Hippocampal formation (tissue), 2 donors: ENCODE data around the gene KIF12.

Experiments
- DNase-seq, 2 donors: peaks; one replicate each; lab custom pipeline; 2025; lab: John Stamatoyannopoulos, UW

KIF12 gene

DNA sequence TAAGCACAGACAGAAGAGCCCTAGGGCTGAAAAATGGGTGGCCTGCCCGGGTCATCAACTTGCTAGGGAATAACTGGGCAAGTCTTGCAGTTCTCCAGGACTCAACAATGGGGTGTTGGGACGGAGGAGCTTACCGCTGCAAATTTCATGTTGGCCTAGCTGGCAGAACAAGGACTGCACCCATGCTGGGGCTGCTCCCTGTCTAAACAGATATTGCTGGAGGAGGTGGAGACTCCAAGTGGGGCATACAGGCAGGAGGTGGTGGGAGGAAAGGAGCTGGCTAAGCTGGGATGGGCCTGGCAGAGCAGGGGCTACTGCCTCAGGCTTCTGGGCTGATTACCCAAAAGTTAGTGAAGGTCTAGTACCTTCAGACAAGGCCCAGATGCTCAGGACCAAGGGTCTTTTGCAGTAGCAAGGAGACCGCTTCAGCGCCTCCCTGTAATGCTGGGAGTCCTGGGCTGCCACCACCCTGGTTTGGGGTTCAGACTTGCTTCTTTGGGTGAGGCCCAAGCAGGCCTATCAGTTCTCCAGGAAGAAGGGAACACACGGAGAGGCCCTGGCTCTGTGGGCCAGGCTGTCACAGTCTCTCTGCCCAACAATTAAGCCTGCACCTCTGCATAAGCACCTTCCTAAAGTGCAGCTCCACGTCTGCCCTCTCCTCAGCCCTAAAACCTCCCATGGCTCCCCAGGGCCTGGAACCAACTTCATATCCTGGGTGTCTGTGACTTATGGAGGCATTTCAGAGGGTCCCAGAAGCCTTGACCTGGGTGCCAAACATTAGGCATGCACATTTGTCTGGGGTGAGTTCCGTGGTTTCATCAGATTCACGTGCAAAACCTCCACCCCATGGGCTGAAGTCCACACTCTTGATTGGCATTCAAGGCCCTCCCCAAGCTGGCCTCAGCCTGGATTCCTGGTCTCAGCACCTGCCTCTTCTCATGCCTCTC, 24.2 kb upstream of the KIF12 start:
- DNase-seq, result no peak

DNA sequence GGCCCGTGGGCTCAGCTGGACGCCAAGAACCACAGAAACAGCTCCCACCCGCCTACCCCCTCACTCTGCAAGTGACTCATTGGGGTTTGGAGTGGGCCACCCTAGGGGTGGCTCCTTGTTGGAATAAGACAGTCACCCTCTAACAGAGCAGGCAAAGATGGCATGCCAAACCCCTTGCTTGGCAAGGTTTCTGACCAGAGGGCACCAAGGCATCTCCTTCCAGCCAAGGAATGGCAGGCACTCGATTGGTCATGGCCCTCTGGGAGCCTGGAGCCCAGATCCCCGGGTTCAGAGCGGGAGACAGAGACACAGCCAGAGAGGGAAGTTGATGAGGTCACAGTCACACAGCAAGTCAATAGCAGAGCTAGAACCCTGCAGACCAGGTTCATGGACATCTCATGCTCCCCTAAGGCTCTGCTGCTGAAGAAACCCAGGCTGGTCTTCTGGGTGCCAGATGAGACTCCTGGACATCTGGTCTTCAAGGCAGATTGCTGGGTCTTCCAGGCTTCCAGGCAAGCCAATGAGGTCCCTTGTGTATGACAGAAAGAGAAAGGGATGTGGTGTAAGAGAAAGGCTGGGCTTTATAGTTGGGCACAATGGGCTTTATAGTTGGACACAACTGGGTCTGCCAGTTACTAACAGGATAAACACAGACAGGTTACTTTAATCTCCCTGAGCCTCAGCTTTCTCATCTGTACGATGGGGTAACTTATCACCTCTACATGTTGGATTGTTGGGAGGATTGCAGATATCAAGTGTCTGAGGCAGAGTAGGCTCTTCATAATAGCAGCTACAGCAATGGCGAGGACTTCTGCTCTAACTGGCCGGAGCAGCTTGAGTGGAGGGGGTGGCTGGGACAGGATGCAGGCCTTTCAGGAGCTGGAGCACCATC, 23.3 kb upstream of the KIF12 start:
- DNase-seq, result no peak

DNA sequence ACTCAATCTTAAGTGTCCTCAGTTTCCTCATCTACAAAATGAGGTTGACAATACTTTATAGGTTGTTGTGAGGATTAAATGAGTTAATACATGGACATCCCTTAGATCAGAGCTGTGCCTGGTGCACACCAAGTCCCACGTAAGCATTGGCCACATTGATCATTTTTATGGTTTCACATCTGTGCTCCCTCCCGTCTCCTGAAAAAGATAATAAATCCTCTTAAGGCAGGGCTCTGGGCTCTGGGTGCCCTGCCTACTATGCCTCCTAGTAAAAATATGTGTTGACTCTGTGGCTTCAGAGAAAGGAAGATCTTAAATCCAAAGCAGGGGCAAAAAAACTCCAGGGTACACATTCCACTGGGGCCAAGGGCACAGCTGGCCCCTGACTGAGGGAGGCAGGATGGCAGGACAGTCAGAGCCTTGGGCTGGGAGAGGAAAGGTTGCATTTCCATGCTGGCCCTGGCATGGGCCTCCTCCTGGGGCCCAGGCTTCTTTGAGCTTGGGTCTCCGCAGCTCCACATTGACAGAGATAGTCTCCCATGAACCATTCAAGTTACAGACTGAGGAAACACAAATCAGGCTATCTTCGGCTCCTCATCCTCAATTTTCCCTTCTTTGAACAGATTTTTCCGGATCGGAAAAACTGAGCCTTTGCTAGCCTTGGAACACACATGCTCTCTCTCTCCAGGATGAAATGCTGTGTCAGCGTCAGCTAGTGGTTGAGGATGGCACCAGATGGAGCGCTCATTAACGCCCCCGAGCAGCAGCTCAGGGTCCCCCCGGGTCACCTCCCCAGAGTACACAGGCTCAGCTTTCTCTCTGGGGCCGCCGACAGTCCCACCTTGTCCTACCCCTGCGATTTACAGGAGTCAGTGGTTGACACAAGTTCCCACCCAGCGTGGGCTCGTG, 22.4 kb upstream of the KIF12 start:
- no peak for DNase-seq

DNA sequence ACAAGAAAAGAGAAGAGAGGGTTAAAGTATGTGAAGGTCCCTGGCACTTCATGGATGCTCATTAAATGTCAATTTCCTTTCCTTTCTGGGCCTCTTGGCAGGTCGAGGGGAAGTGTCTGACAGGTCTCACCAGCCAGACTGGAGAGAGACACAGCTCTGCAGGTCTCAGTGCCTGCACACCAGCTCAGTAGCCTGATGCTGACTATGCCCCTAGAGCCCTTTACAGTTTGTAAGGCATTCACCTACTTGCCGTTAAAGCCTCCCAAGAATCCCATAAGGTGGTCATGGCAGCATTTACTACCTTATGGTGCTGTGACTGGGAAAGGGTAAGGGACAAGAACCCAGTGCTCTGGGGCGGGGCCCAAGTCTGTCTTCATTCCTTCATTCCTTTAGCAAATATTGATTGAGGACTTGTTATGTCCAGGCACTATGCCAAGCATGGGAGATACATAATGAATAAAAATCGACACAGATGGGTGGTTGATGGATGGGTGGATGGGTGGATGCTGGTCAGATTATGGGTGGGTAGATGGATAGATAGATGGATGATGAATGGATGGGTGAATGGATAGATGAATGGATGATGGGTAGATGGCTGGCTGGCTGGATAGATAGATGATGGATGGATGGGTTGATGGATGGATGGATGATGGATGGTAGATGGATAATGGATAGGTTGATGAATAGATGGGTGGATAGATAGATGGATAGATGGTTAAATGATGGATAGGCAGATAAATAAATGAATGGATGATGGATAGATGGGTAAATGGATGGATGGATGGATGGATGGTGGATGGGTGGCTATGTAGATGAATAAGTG, 21.3 kb upstream of the KIF12 start:
- DNase-seq, result no peak

DNA sequence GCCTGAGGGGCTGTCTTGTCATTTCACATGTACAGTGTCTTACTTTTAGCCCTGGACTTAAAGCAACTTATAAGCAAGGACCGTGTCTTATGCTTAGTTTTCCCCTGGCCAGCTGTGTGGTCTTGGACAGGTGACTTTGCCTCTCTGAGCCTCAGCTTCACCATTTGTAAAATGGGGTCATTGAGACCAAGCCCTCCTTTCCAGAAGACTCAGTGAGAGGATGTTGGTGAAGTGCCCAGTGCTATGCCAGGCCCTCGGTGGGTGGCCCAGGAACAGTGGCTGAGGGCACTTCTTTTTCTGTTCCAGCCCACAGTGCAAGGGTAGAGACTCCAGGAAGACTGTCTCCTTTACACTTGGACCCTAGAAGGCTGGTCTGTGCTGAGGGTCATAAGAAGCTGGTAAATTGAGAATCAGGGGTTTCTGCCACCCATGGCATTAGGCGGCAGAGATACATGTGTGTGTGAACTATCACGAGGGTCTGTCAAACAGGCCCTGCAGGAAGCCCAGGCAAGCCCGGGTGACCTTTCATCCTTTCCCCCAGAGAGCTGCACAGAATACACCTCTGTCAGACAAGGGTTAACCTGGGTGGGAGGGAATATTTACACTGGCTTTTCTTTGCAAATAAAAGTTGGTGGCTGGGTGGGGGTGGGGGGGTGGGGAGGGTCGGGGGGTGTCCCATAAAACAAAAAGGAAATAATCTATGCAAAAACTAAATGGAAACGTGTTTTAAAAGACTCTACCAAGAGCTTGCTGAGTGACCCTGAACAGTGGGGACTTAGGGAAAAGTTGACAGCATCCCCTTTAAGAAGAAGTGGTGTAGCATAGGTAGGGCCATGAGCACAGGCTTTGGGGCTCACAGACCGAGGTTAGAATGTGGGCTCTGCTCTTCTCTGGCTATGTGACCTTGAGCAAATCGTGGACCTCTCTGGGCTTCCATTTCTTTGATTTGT, 20.4 kb upstream of the KIF12 start:
- no peak for DNase-seq

DNA sequence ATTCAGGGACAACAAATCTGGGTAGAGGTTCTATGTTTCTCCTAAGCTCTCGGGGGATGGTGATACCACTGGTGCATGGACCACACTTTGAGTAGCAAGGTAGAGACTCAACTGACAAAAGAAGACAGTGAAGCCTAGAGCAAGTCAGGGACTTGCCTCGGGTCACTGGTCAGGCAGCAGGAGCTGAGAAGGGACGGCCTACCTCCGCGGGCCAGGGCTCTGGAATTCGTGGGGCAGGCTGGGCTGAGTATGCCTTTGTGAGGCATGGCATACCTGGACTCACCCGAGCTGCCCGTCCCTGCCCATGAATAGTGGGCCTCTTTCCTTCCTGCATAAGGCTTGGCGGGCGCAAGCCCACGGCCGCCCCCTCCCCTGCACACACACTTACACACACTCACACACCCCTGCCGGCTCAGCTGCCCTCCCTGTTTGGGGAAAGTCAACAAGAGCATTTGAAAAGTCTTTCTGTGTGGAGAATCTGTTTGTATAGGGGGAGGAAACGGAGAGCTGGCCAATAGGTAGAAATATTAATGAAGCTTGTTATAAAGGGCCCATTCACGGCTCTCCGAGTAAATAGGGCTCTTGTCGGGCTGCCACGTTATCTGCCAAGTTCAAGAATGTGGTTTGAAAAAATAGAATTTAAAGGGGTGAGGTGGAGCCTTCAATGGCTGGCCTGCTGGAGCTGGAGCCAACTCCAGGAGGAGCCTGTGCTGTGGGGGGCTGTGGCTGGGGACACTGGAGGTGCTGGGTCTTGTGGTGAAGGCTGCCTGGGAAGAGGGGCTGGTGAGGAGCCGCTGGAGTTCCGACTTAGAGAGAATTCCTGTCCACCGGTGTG, 19.1 kb upstream of the KIF12 start:
- DNase-seq, result peak in 1 of 2 donors; percentile 51

DNA sequence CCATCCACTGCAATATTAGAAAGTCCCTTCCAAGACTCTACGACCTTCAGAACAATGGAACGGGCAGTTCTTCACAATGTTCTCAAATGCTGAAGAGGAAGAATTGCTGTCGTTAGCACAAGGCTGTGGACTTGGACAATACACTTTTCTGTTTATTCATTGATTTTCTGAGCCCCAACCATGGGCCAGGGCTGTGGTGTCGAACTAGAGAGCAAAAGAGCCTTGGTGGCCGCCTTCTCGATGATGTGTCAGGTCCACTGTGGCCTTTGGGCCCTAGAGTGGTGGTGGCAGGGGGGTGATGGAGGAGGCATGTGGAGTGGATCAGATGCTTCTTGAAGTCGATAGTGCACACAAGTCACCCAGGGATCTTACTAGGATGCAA, 18.5 kb upstream of the KIF12 start:
- no peak for DNase-seq

DNA sequence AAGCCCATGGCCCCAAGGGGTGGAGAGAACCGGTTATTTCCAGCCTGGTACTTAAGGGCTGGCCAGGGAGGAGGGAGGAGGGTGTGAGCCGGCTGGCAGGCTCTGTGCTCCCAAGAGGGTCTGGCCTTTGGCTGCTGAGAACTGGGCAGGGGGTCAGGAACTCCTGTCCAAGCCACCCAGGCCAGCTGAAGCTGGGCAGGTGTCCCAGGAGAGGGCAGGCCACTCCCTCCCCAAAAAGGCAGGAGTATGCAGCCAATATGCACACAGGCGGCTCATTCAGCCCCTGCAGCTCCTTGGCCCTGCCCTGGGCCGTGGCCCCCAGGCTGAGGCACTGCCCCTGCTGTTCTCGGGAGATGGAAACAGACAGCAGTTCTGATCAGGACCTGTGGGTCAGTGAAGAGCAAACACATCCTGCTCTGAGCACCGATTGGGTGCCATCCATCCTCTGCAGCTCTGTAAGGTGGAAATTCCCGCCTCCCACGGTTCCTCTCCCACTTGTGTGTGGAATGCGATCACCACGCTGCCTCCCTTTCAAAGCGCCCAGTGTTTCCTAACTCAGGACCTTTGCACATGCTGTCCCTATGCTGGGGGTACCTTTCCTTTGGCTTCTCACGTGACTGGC, 17.1 kb upstream of the KIF12 start:
- no peak for DNase-seq

DNA sequence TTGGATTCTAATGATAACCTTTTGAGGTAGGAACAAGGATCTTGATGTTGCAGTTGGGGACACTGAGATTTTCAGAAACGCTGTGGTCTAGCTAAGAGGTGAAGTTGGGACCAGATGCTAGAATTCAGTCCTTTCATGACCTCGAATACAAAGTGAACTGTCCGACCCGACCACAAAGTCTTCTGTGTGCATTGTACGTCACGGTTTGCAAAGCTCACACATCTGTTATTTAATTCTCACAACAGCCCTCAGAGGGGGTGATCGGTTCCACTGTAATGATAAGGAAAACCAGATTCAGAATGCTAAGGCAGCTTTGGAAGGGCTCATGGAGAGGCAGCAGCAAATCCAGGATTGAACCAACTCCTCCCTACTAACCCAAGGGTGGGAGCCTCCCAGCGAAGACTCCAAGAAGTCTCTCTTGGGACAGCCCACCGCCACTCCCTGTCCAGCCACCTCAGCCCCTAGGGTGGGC, 16.6 kb upstream of the KIF12 start:
- DNase-seq, result no peak

DNA sequence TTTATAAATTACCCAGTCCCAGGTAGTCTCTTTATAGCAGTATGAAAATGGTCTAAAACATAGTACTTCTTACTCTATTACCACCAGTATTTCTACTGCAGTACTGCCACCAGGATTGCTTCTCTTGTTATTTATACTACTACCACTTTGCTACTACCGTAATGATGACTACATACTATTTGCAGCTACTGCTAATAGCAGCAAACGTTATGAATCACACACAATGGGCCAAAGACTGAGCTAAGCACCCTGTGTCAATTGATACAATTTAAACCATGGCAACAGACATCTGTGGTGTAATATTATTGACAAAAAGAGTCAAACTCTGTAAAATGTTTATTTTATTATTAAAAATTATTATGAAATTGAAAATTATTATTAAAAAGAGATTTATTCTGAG, 15.3 kb upstream of the KIF12 start:
- no peak for DNase-seq

DNA sequence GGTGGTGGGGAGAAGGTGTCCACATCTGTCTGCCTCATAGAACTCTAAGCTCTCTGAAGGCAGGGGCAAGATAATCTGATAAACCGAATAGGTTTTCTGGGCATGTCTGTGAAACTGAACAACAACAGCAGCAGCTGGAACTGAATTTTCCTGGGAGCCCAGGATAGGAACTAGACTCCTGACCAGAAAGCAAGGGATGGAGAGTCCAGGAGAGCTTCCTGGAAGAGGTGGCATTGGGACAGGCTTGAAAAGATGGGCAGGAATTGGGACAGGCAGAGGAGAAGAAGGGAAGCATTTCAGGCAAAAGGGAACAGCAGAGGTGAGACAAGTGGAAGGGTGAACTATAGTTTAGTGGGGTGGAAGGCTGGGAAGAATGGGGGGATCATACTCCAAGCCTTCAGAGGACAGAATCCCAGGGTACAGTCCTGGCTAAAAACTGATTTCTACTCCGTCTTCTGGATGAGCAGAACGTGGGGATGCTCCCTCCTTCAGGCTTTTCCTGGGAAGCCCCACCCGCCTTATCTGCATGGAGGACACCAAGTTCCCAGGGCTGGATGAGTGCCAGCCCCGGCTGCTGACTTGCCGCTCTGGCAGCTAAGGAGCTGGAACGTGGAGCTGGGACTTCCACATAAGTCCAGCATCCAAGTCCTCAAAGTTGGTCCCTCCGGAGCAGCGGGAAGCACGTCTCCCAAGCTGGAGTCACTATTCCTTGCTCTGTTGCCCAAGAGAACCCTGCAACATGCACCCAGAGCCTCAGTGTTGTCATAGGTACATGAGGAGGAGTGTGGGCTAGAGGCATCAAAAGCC, 13.9 kb upstream of the KIF12 start:
- DNase-seq, result no peak

DNA sequence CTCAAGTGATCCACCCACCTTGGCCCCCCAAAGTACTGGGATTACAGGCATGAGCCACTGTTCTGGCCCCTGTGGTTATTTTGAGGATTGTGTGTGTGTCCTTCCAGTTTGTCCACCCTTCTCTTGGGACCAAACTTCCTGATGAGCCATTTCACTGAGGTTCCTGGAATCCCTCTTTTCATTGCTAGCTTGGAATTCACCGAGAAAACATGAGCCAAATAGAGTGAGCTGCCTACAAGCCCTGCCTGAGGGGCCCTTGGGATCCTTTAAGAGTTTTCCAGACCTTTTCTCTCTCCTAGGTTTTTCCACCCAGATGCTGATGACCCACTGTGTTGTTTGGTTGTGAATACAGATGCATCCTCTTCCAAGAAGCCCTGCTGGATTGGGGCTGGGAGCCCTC, 13.2 kb upstream of the KIF12 start:
- no peak for DNase-seq

DNA sequence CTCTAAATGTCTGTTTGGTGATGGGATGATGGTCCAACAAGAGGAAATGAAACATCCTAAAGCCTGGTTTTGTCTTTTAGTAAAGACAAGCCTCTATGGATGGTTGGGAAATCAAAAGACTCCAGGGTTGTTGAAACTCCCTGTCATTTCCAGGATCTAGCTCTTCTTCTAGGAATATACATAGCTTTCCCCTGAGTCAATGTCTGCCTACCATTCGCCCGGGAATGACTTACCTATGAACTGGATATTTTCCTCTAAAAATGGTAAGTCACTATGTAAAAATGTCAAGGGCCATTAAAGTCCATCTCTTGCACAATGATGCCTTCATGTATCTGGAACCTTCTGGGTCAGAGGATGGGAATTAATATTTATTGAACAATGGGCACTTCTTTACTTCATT, 11.1 kb upstream of the KIF12 start:
- no peak for DNase-seq

DNA sequence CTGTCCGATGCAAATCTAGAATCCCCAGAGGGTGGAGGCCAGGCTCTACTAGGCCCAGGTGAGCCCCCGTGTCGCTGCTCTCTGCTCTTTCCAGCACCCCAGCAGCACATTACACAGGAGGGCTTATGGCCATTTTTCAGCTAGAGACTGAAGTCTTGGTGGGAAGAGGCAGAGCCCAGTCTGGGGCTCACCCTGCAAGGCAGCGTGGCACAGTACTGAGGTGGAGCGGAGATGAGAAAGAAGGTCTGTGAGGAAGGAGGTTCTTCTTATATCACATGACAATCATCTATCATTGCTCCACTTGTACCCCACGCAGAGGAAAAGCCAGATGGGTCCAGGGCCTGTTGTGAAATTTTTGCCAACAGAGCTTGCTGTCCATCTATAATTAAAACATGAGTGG, 10.0 kb upstream of the KIF12 start:
- DNase-seq, result no peak

DNA sequence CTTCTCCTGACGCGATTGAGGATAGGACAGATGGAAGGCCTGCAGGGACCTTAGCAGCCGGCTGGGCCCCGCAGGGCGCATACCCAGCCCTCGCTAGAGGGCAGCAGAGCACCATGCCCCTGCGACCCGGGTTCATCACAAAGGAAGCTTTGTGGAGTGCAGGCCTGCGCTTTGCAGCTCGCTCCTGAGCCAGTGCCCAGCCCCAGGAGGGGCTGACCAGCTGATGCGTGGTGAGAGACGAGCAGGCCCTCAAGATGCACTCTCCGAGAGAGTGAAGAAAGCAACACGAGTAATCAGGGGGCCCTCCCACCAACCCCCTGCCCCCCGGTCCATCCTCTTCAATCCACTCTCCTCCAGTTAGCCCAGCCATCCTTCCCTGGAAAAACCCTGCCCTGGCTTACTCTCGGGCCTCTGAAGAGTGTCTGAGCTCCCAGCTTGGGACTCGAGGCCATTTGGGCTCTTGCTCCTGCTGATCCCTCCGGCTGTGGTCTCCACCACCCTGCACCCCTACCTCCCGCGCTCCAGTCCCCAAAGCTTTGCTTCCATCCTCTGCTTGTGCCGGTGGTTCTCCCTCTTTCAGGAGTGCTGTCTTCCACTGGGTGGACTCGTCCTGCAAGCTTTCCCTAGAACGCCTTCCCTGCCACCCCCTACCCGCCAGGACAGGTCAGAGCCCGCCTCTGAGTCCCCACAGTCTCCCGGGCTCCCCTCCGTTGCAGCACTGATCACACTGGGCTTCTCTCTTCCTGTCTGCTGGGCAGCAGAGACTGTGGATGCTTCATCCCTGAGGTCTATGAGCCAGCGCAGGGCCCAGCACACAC, 9.1 kb upstream of the KIF12 start:
- peak; percentile 65 to 79 for DNase-seq

DNA sequence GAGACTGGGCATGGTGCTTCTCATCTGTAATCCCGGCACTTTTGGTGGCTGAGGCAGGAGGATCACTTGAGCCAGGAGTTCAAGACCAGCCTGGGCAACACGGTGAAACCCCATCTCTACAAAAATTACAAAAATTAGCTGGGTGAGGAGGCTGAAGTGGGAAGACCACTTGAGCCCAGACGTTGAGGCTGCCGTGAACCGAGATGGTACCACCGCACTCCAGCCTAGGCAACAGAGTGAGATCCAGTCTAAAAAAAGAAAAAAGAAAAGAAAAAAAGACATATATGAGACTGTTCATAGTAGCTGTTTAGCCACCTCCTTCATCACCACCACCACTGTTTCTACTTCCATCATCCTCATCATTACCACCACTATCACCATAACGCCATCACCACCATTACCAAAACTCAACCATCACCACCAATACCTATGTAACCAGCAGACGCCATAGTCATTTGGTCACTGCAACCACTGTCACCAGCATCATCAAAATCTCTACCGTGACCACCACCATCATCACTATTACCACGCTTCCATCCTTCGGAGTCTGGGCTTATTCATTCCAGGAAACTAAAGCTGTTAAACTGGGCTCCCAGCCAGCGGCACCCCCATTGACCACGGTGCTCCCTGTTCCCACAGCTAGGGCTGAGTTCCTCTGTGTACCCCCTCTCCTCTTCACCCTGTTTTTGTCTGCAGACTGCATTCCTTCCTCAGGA, 8.4 kb upstream of the KIF12 start:
- DNase-seq, result no peak
